MM.1S (cell line): Measurements from ENCODE around the gene SDC1.

Experiments used
- DNase-seq: peaks from one replicate; pipeline ENCODE4 v3.0.0-alpha.2; 2015
- H2AFZ ChIP-seq: fragments of 300-600 bp; sonication (generic); 2 replicates; pipeline ENCODE4 v1.6.0; 2016; ENCODE audit warnings: antibody characterized with exemption, low read length
- H3F3A ChIP-seq: fragments of 300-600 bp; sonication (generic); 2 replicates; pipeline ENCODE4 v1.6.1; 2016; ENCODE audit warnings: mild to moderate bottlenecking, antibody characterized with exemption, low read length, moderate library complexity, mixed read lengths; ENCODE audit not compliant: insufficient read depth
- H3K27ac ChIP-seq: fragments of 300-600 bp; sonication (generic); 2 replicates; pipeline ENCODE4 v1.5.1; 2016; ENCODE audit warnings: mild to moderate bottlenecking, low read length
- H3K27me3 ChIP-seq: fragments of 300-600 bp; sonication (generic); replicated peaks from 2 replicates; pipeline ENCODE4 v1.6.0; 2016; ENCODE audit warnings: low read length; ENCODE audit not compliant: insufficient read depth
- H3K36me3 ChIP-seq: fragments of 300-600 bp; sonication (generic); replicated peaks from 2 replicates; pipeline ENCODE4 v1.6.1; 2016; ENCODE audit warnings: mild to moderate bottlenecking, low read length, mixed read lengths; ENCODE audit not compliant: insufficient read depth
- H3K4me1 ChIP-seq: fragments of 300-600 bp; sonication (generic); 2 replicates; pipeline ENCODE4 v1.6.1; 2016; ENCODE audit warnings: low read length, mixed read lengths
- H3K4me2 ChIP-seq: fragments of 300-600 bp; sonication (generic); 2 replicates; pipeline ENCODE4 v1.6.0; 2016; ENCODE audit warnings: low read depth, low read length
- H3K4me3 ChIP-seq: fragments of 300-600 bp; sonication (generic); 2 replicates; pipeline ENCODE4 v1.5.1; 2016; ENCODE audit warnings: low read length, mixed read lengths
- H3K79me2 ChIP-seq: fragments of 300-600 bp; sonication (generic); 2 replicates; pipeline ENCODE4 v1.6.1; 2016; ENCODE audit warnings: mixed run types, low read length, mixed read lengths
- H3K9ac ChIP-seq: fragments of 300-600 bp; sonication (generic); 2 replicates; pipeline ENCODE4 v1.6.1; 2016; ENCODE audit warnings: low read length, mixed read lengths
- H3K9me2 ChIP-seq: fragments of 300-600 bp; sonication (generic); replicated peaks from 2 replicates; pipeline ENCODE4 v1.6.1; 2016; ENCODE audit warnings: mild to moderate bottlenecking, low read length, mixed read lengths; ENCODE audit not compliant: insufficient read depth
- H3K9me3 ChIP-seq: fragments of 300-600 bp; sonication (generic); replicated peaks from 2 replicates; pipeline ENCODE4 v1.6.1; 2016; ENCODE audit warnings: mild to moderate bottlenecking, low read length, mixed read lengths; ENCODE audit not compliant: insufficient read depth
- H4K20me1 ChIP-seq: fragments of 300-600 bp; sonication (generic); 2 replicates; pipeline ENCODE4 v1.6.1; 2016; ENCODE audit warnings: mild to moderate bottlenecking, low read length, moderate library complexity, mixed read lengths; ENCODE audit not compliant: insufficient read depth
- CTCF ChIP-seq: fragments of 300-600 bp; sonication (generic); IDR thresholded peaks from 2 replicates; pipeline ENCODE4 v1.5.1; 2016; ENCODE audit warnings: antibody characterized with exemption, low read length, mixed read lengths
- EZH2 ChIP-seq: fragments of 300-600 bp; sonication (generic); optimal IDR thresholded peaks from 2 replicates; pipeline ENCODE3; 2017; ENCODE audit warnings: low read depth, mild to moderate bottlenecking, antibody characterized with exemption, low read length, mixed read lengths
- EZH2phosphoT487 ChIP-seq: fragments of 300-600 bp; sonication (generic); IDR thresholded peaks from 2 replicates; pipeline ENCODE4 v1.6.1; 2018; ENCODE audit warnings: antibody characterized with exemption, low read length

The SDC1 gene

GRCh38 chr2:20169796-20170703 lies 54.9 kb downstream of the SDC1 start:
- Histone ChIP-seq H3K27me3 (no peaks in the 10 kb centered on the region), H2AFZ (no peak overlapping the region), H3K9me2 (no peaks in the 10 kb centered on the region), H3K36me3 (no peaks in the 10 kb centered on the region), H3K79me2 (no peaks in the 10 kb centered on the region), H4K20me1 (no peaks in the 10 kb centered on the region), H3K27ac (no peak overlapping the region), H3K4me1 (peaks cover 6% of the 10 kb centered on the region), H3K4me2 (no peak overlapping the region), H3F3A (no peaks in the 10 kb centered on the region), H3K9me3 (no peaks in the 10 kb centered on the region), H3K4me3 (no peak overlapping the region), H3K9ac (no peak overlapping the region)
- TF ChIP-seq CTCF (no peak), EZH2 (no peak), EZH2phosphoT487 (no peak)
- no peak for DNase-seq

GRCh38 chr2:20168727-20169696 lies 55.9 kb downstream of the SDC1 start:
- Histone ChIP-seq H3K9me3 (no peaks in the 10 kb centered on the region), H3K4me1 (peaks cover 6% of the 10 kb centered on the region), H3K27me3 (no peaks in the 10 kb centered on the region), H3K9ac (no peak overlapping the region), H3K4me3 (no peak overlapping the region), H3F3A (no peaks in the 10 kb centered on the region), H4K20me1 (no peaks in the 10 kb centered on the region), H3K9me2 (no peaks in the 10 kb centered on the region), H3K36me3 (no peaks in the 10 kb centered on the region), H3K27ac (no peak overlapping the region), H3K79me2 (no peaks in the 10 kb centered on the region), H3K4me2 (no peak overlapping the region), H2AFZ (no peak overlapping the region)
- no peak for DNase-seq
- TF ChIP-seq EZH2 (no peak), CTCF (no peak), EZH2phosphoT487 (no peak)

- no peaks in the 10 kb centered on the region for H3K9me3 ChIP-seq
- no peak overlapping the region for H3K4me2 ChIP-seq
- no peak overlapping the region for H3K9ac ChIP-seq
- no peak for TF ChIP-seq EZH2
- TF ChIP-seq EZH2phosphoT487, result no peak
- TF ChIP-seq CTCF, result no peak
- peaks cover 6% of the 10 kb centered on the region for H3K4me1 ChIP-seq
- H3K27me3 ChIP-seq, result no peaks in the 10 kb centered on the region
- no peaks in the 10 kb centered on the region for H3K79me2 ChIP-seq
- H3K27ac ChIP-seq, result no peak overlapping the region
- no peaks in the 10 kb centered on the region for H3K36me3 ChIP-seq
- H4K20me1 ChIP-seq, result no peaks in the 10 kb centered on the region
- no peak overlapping the region for H3K4me3 ChIP-seq
- H2AFZ ChIP-seq, result no peak overlapping the region
- no peaks in the 10 kb centered on the region for H3F3A ChIP-seq
- no peak for DNase-seq
- H3K9me2 ChIP-seq, result no peaks in the 10 kb centered on the region
These were observed 56.7 kb downstream of the SDC1 start for GRCh38 chr2:20168048-20168726.
